Heart left ventricle (tissue), 16 donors: ENCODE results near the gene SEMA5B. TPM values are rescaled to one million over a fixed set of nuclear protein-coding genes. Genes with fewer than 3 reads are reported as not detected.

ENCODE experiments used
- ATAC-seq, 4 donors: fragments of 200-7000 bp; cut with Tn5 transposase; one replicate each; pipeline ENCODE4 v1.9.1; 2020 to 2022; ENCODE audit warnings: moderate library complexity in 4 of 4, mild to moderate bottlenecking in 3 of 4, moderate number of reproducible peaks in 1 of 4
- DNase-seq, 5 donors: peaks; one replicate each; pipeline ENCODE4 v3.0.0-alpha.2; 2020
- H3K27ac ChIP-seq, 12 donors: fragments of 200-600 bp; sonication (generic) in 4 of 12; one replicate each; pipeline versions ENCODE4 v1.5.0 to v1.8.0; 2016 to 2022; ENCODE audit warnings: mild to moderate bottlenecking in 2 of 12
- H3K27me3 ChIP-seq, 9 donors: fragments of 200-600 bp; sonication (generic) in 2 of 9; one replicate each; pipeline versions ENCODE4 v1.5.1 to v1.8.0; 2016 to 2022; ENCODE audit warnings: mild to moderate bottlenecking in 3 of 9
- H3K36me3 ChIP-seq, 9 donors: fragments of 200-600 bp; sonication (generic) in 2 of 9; one replicate each; pipeline versions ENCODE4 v1.5.0 to v1.8.0; 2018 to 2022; ENCODE audit warnings: mild to moderate bottlenecking in 2 of 9
- H3K4me1 ChIP-seq, 12 donors: fragments of 200-600 bp; sonication (generic) in 4 of 12; one replicate each; pipeline versions ENCODE4 v1.5.0 to v1.8.0; 2016 to 2022; ENCODE audit warnings: mild to moderate bottlenecking in 3 of 12
- H3K4me3 ChIP-seq, 12 donors: fragments of 200-600 bp; sonication (generic) in 4 of 12; one replicate each; pipeline versions ENCODE4 v1.5.0 to v1.8.0; 2017 to 2022; ENCODE audit warnings: mild to moderate bottlenecking in 9 of 12, moderate library complexity in 4 of 12
- H3K9me3 ChIP-seq, 12 donors: fragments of 200-600 bp; sonication (generic) in 4 of 12; one replicate each; pipeline versions ENCODE4 v1.5.0 to v1.8.0; 2016 to 2022; ENCODE audit warnings: mild to moderate bottlenecking in 1 of 12
- CTCF ChIP-seq, 12 donors: fragments of 200-600 bp; sonication (generic) in 4 of 12; IDR thresholded peaks; one replicate each; pipeline versions ENCODE4 v1.5.0 to v1.8.0; 2018 to 2022; ENCODE audit warnings: antibody characterized with exemption in 12 of 12, mild to moderate bottlenecking in 5 of 12
- POLR2A ChIP-seq, 2 donors: fragments of 450-650 bp; IDR thresholded peaks; one replicate each; pipeline ENCODE4 v1.6.1; 2017; ENCODE audit warnings: antibody characterized with exemption in 2 of 2, mild to moderate bottlenecking in 2 of 2, moderate library complexity in 2 of 2
- WGBS, 4 donors: extraction: QIAGEN DNeasy Blood & Tissue Kit in 2 of 4; methylation state at CpG; one replicate each; pipeline versions ENCODE4 v1.1.5 to v1.1.7; 2013 to 2018; 5-methylcytosine and 5-hydroxymethylcytosine counted together
- intact Hi-C, 10 donors: fragments of 100-400 bp; cut with DNase I; formaldehyde crosslinking; loops; one replicate each; pipeline versions ENCODE4 v1.11.1 to v1.14.2; 2022
- long read RNA-seq, 3 donors: library from polyadenylated mRNA; unstranded; transcript quantifications; one replicate each; pipeline ENCODE4 v2.0.0, GENCODE V29; 2020 to 2021
- polyA plus RNA-seq, 2 donors: library from polyadenylated mRNA; stranded (reverse); fragments of 200-250 nt; gene quantifications; one replicate each; pipeline ENCODE4 v1.2.3, GENCODE V29; 2013
- total RNA-seq, 9 donors: library from RNA; depleted of rRNA in 2 of 9; stranded (reverse); fragments of >200 nt in 2 of 9; fragmentation: NEBNext Ultra II Directional in 3 of 9; extraction: Animal tissue kit (Norgen Biotek cat#: 25700) in 3 of 9; gene quantifications; one replicate each; pipeline versions ENCODE4 v1.1.0 to v1.2.4, GENCODE V29; 2016 to 2023
- donor health status: ischemic (EF 13 %, LVEDD 7.1; RV severe dilation, severe dysfunction).
- donor health status: healthy with polysubstance abuse.
- donor health status: DM: no; HTN: yes; CAD: no.
- donor health status: DM: no; HTN: no; CAD: no.
- donor health status: ischemic (EF 25% LVEDD 6.9; RV normal size, moderate dysfunction).
- donor health status: ischemic (EF 25% LVEDD 5.7; RV mildly dilated, moderate dysfunction).
- donor health status: healthy.
- donor health status: DM: yes; HTN: yes; CAD: no.
- donor health status: ischemic (EF 35%, LVEDD 5.7; RV mildly dilated, moderate dysfunction).
- donor health status: nonischemic (EF 11% LVEDD 7.7; RV severe dilation, severe dysfunction).
- donor health status: DM: yes; HTN: yes; CAD: no.
- donor health status: PGD.
- donor health status: ischemic (EF 29% LVEDD 5.4; RV normal size, mild dysfunction).
- donor health status: nonischemic (EF 23%, LVEDD 6.1; RV moderate dilation, normal function).

The SEMA5B gene, protein sequence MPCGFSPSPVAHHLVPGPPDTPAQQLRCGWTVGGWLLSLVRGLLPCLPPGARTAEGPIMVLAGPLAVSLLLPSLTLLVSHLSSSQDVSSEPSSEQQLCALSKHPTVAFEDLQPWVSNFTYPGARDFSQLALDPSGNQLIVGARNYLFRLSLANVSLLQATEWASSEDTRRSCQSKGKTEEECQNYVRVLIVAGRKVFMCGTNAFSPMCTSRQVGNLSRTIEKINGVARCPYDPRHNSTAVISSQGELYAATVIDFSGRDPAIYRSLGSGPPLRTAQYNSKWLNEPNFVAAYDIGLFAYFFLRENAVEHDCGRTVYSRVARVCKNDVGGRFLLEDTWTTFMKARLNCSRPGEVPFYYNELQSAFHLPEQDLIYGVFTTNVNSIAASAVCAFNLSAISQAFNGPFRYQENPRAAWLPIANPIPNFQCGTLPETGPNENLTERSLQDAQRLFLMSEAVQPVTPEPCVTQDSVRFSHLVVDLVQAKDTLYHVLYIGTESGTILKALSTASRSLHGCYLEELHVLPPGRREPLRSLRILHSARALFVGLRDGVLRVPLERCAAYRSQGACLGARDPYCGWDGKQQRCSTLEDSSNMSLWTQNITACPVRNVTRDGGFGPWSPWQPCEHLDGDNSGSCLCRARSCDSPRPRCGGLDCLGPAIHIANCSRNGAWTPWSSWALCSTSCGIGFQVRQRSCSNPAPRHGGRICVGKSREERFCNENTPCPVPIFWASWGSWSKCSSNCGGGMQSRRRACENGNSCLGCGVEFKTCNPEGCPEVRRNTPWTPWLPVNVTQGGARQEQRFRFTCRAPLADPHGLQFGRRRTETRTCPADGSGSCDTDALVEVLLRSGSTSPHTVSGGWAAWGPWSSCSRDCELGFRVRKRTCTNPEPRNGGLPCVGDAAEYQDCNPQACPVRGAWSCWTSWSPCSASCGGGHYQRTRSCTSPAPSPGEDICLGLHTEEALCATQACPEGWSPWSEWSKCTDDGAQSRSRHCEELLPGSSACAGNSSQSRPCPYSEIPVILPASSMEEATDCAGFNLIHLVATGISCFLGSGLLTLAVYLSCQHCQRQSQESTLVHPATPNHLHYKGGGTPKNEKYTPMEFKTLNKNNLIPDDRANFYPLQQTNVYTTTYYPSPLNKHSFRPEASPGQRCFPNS
- total RNA-seq (10 to 100 TPM in 3 of 9 donors, 1 to 10 TPM in 6; 2.2 to 16.7 (median 7.4) TPM), polyA plus RNA-seq (1 to 10 TPM; 3.2 to 5.5 TPM)
- long read RNA-seq, donor 1, full-length matches to known transcripts = 1 of 16 reads
- long read RNA-seq, donor 1, partial matches to known transcripts = 9 of 16 reads
- long read RNA-seq, donor 1, other reads (novel, unspliced or antisense) = 6 of 16 reads
- long read RNA-seq, donor 2, partial matches to known transcripts = 17 of 28 reads
- long read RNA-seq, donor 2, other reads (novel, unspliced or antisense) = 11 of 28 reads
- long read RNA-seq, donor 3, partial matches to known transcripts = 7 of 13 reads
- long read RNA-seq, donor 3, other reads (novel, unspliced or antisense) = 6 of 13 reads

DNA sequence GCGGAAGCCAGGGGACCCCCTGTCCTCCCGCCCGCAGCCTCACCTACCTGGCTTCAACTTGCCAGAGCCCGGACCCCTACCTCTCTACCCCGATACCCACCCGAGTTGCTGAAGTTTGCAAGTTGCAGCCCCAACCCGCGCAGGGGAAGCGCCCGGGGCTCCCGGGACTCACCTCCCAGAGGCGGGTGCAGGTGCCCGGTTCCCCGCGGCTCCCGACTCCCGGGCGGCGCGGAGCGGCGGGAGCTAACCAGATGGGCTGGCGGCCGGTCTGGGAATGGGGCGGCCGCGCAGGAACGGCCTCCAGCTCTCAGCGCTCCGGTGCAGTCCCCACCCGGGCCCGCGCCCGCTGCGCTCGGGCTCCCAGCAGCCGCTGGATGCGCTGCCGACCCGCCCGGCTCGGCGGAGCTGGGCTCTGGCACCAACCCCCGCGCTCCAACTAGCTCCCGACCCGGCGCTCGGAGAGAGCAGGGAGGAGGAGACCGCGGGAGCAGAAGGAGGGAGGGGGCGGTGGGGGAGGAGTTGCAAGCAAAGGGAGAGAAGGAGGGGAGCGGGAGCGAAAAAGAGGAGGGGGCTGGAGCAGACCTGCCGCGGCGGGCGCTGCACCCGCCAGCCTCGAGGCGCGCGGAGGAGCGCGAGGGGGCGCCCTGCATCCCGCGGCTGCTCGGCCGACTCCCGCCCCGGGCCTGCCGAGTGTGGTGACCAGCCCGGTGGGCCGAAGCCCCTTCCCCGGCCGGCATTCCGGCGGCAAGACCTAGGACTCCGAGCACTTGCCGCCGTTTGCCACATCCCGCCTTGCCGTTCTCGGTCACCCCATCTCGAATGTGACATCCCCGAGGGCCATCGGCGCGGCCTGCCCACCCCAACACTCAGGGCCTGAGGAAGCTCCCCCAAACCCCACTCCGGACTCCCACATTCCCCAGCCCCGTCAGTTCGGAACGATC is at the start of gene SEMA5B:
Gene SEMA5B, minus strand, starts transcription at position 472 of the 941 bp plus-strand sequence. CDS start 66,500 bp downstream, outside the sequence.
- ATAC-seq (peak; percentile 38 to 81 (median 74)), DNase-seq (peak; percentile 29 to 73 (median 46))
- H3K36me3 ChIP-seq = no peaks in the 10 kb centered on the region
- no peaks in the 10 kb centered on the region for H3K9me3 ChIP-seq
- H3K4me1 ChIP-seq = peaks cover 0 to 34% (median 24%) of the 10 kb centered on the region in 12 donors
- H3K27ac ChIP-seq = peak within 1 kb of the TSS in 10 of 12 donors; percentile 9 to 73 (median 54)
- H3K27me3 ChIP-seq = peaks cover 0 to 65% (median 11%) of the 10 kb centered on the region in 9 donors
- peak within 1 kb of the TSS; percentile 45 to 82 (median 68) for H3K4me3 ChIP-seq
- WGBS, 4 donors = 0 to 1% (median 1%) methylated on average over 16 to 94 of the region's 94 CpGs
- intact Hi-C loops = loop anchor here (1.0 to 10.0 kb wide), 10 partner anchors 83 to 527 kb away; partner anchors contain the start of gene SEC22A (in 1 of the 10)
- TF ChIP-seq CTCF (IDR thresholded peaks at IDR 0.05) (peak; percentile 20 to 75 (median 49)), POLR2A (IDR thresholded peaks at IDR 0.05) (no peak)

GRCh38 chr3:123076496-123077418 is 49.2 kb upstream of the SEMA5B start:
- H3K4me3 ChIP-seq = no peak overlapping the region
- H3K36me3 ChIP-seq = no peaks in the 10 kb centered on the region
- peak overlapping the region; percentile 7 to 72 (median 54) for H3K27ac ChIP-seq
- TF ChIP-seq POLR2A (IDR thresholded peaks at IDR 0.05) (no peak), CTCF (IDR thresholded peaks at IDR 0.05) (no peak)
- ATAC-seq = peak; percentile 43 to 72 (median 66)
- H3K9me3 ChIP-seq = no peaks in the 10 kb centered on the region
- peak; percentile 65 to 81 (median 78) for DNase-seq
- H3K4me1 ChIP-seq = peaks cover 0 to 59% (median 40%) of the 10 kb centered on the region in 12 donors
- WGBS, 4 donors = 10 to 13% (median 11%) methylated on average over 6 of the region's 6 CpGs
- intact Hi-C loops = no loop called here
- H3K27me3 ChIP-seq = no peaks in the 10 kb centered on the region
